Stimulated activated naive CD4-positive, alpha-beta T cell treated with Interleukin-2 at 50 U/mL for 16 hours (primary cell): ENCODE data around the gene ABI1.
A peak's percentile ranks its signal among the peaks of the same experiment; 100 is the strongest.
"Not testable (repeated sequence)": the region's sequence is repeated elsewhere in the genome, so short reads cannot be mapped to it uniquely, and the experiment has no call there.

ENCODE experiments used
- DNase-seq: peaks from one replicate; lab custom pipeline; 2025; lab: John Stamatoyannopoulos, UW

ABI1 gene

GRCh38 chr10:26860443-26861204 is at the start of gene ABI1:
ABI1 (minus strand) TSS chr10:26860958; CDS start chr10:26860863, 95 bp downstream.
- DNase-seq = peak; percentile 98

GRCh38 chr10:26909753-26910152 is 49.0 kb upstream of the ABI1 start:
- DNase-seq = no peak

- not testable (repeated sequence) for DNase-seq
Measured at GRCh38 chr10:26905253-26905781, 44.6 kb upstream of the ABI1 start.

GRCh38 chr10:26903431-26904217 is 42.9 kb upstream of the ABI1 start:
- no peak for DNase-seq

- not testable (repeated sequence) for DNase-seq
Measured at GRCh38 chr10:26892306-26892923, 31.7 kb upstream of the ABI1 start.

GRCh38 chr10:26890956-26891355 is 30.2 kb upstream of the ABI1 start:
- DNase-seq = no peak

- DNase-seq = no peak
Measured at GRCh38 chr10:26887611-26888215, 27.0 kb upstream of the ABI1 start.

GRCh38 chr10:26881600-26882331 is 21.0 kb upstream of the ABI1 start:
- no peak for DNase-seq

- no peak for DNase-seq
Measured at GRCh38 chr10:26879744-26880143, 19.0 kb upstream of the ABI1 start.

GRCh38 chr10:26870766-26871165 is 10.0 kb upstream of the ABI1 start:
- DNase-seq = no peak

- no peak for DNase-seq
Measured at GRCh38 chr10:26869528-26869927, 8.8 kb upstream of the ABI1 start.

GRCh38 chr10:26863351-26864076 is 2.8 kb upstream of the ABI1 start:
- DNase-seq = no peak

GRCh38 chr10:26861205-26861998 is 644 bp upstream of the ABI1 start:
- no peak for DNase-seq

GRCh38 chr10:26860102-26860442 is 686 bp downstream of the ABI1 start:
- DNase-seq = peak; percentile 54

GRCh38 chr10:26859241-26860101 is 1.3 kb downstream of the ABI1 start:
- no peak for DNase-seq

- DNase-seq = no peak
Measured at GRCh38 chr10:26858707-26859034, 2.1 kb downstream of the ABI1 start.

- DNase-seq = no peak
Measured at GRCh38 chr10:26857991-26858706, 2.6 kb downstream of the ABI1 start.

- DNase-seq = not testable (repeated sequence)
Measured at GRCh38 chr10:26857553-26857952, 3.2 kb downstream of the ABI1 start.

GRCh38 chr10:26855186-26855585 is 5.6 kb downstream of the ABI1 start:
- no peak for DNase-seq
